Gastrocnemius medialis (tissue), 4 donors: ENCODE data around the gene KDM6B. TPM values are rescaled to one million over a fixed set of nuclear protein-coding genes. Genes with fewer than 3 reads are reported as not detected.
"Not testable (repeated sequence)": the region's sequence is repeated elsewhere in the genome, so short reads cannot be mapped to it uniquely, and the experiment has no call there.

Source experiments
- ATAC-seq, 2 donors: fragments of 150-250 bp; one replicate each; pipeline ENCODE4 v1.9.1; 2016
- DNase-seq, 2 donors: peaks; one replicate each; pipeline ENCODE4 v3.0.0-alpha.2; 2019
- H3K27ac ChIP-seq, 4 donors: fragments of 200-600 bp; sonication (generic); 1 replicate in 1 of 4; 2 replicates in 3 of 4; pipeline ENCODE4 v1.5.1; 2016 to 2018; ENCODE audit warnings: mild to moderate bottlenecking in 2 of 4, moderate library complexity in 1 of 4
- H3K27me3 ChIP-seq, 3 donors: fragments of 200-600 bp; sonication (generic) in 2 of 3; 1 replicate in 1 of 3; 2 replicates in 2 of 3; pipeline versions ENCODE4 v1.5.1 to v1.6.0; 2016 to 2019; ENCODE audit warnings: mild to moderate bottlenecking in 1 of 3, moderate library complexity in 1 of 3
- H3K36me3 ChIP-seq, 2 donors: fragments of 200-600 bp; sonication (generic) in 1 of 2; one replicate each; pipeline ENCODE4 v1.5.1; 2017 to 2018
- H3K4me1 ChIP-seq, 2 donors: fragments of 200-600 bp; sonication (generic) in 1 of 2; one replicate each; pipeline ENCODE4 v1.5.1; 2016 to 2017; ENCODE audit warnings: mild to moderate bottlenecking in 2 of 2
- H3K4me3 ChIP-seq, 4 donors: fragments of 200-600 bp; sonication (generic) in 3 of 4; 1 replicate in 1 of 4; 2 replicates in 3 of 4; pipeline ENCODE4 v1.5.1; 2016 to 2019; ENCODE audit warnings: mild to moderate bottlenecking in 2 of 4
- H3K9me3 ChIP-seq, 3 donors: fragments of 200-600 bp; sonication (generic) in 2 of 3; 1 replicate in 1 of 3; 2 replicates in 2 of 3; pipeline ENCODE4 v1.5.1; 2016 to 2019
- POLR2A ChIP-seq, 2 donors: fragments of 450-650 bp; IDR thresholded peaks; one replicate each; pipeline ENCODE4 v1.6.1; 2017; ENCODE audit warnings: antibody characterized with exemption in 2 of 2, mild to moderate bottlenecking in 2 of 2, moderate library complexity in 2 of 2
- in situ Hi-C, 4 donors: fragments of 200-750 bp; cut with MboI; loops; one replicate each; pipeline versions ENCODE4 v1.15.0 to v1.8.0; 2017; ENCODE audit warnings: low sequenced_read_pairs in 4 of 4
- intact Hi-C: fragments of 100-400 bp; cut with DNase I; formaldehyde crosslinking; loops from one replicate; pipeline ENCODE4 v1.15.1; 2023; ENCODE audit warnings: low total_unique reads
- total RNA-seq, 4 donors: library from RNA; depleted of rRNA; stranded (reverse); fragments of >200 nt; gene quantifications; one replicate each; pipeline versions ENCODE4 v1.1.0 to v1.2.3, GENCODE V29; 2016
- TF ChIP-seq, protein P1 (sequence below), 5 experiments: fragments of 450-650 bp in 3 of 5; fragments of 200-600 bp in 2 of 5; sonication (generic) in 2 of 5; IDR thresholded peaks in 4 of 5; conservative IDR thresholded peaks in 1 of 5; 1 replicate in 4 of 5; 2 replicates in 1 of 5; pipeline ENCODE4 v1.5.1; 2016 to 2019; ENCODE audit warnings: antibody characterized with exemption in 5 of 5, mild to moderate bottlenecking in 3 of 5, moderate library complexity in 3 of 5

KDM6B gene
- total RNA-seq, 4 donors from 2014 or later: 1.9 to 8.2 (median 4.4) TPM

DNA sequence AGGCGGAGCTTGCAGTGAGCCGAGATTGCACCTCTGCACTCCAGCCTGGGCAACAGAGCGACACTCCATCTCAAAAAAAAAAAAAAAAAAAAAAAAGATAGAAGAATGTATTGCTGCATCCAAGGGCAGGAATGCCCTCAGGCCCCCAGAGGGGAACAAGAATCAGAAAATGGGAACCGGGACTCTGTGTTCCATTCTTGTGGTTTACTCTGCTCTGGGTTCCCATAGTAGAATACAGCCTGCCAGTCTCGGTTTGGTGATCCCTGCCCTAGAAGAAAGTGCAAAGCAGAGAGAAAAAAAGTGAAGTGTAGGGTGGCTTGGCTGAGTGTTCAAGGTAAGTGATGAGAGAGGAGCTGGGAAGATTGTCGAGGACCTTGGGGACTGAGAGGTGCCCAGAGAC lies 27.4 kb upstream of the KDM6B start:
- no peaks in the 10 kb centered on the region for H3K9me3 ChIP-seq

DNA sequence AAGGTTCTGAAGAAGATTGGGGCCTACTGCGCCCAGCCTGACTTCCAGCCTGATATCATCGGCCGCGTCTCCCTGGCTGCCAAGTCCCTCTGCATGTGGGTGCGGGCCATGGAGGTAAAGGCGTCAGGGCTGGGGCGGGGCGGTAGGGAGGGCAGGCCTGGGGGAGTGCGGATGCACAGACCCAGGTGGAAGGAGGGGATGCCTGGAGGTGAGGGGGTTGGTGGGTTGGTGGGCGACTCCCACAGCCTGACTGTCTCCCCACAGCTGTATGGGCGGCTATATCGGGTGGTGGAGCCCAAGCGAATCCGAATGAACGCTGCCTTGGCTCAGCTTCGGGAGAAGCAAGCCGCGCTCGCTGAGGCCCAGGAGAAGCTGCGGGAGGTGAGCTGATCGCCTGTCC lies 26.8 kb upstream of the KDM6B start:
- in situ Hi-C loops (no loop called here), intact Hi-C loops (no loop called here)
- H3K36me3 ChIP-seq: no peaks in the 10 kb centered on the region
- H3K4me1 ChIP-seq: no peaks in the 10 kb centered on the region
- H3K27me3 ChIP-seq: no peaks in the 10 kb centered on the region
- TF ChIP-seq POLR2A (IDR thresholded peaks at IDR 0.05): no peak
- TF ChIP-seq, protein P1, sequence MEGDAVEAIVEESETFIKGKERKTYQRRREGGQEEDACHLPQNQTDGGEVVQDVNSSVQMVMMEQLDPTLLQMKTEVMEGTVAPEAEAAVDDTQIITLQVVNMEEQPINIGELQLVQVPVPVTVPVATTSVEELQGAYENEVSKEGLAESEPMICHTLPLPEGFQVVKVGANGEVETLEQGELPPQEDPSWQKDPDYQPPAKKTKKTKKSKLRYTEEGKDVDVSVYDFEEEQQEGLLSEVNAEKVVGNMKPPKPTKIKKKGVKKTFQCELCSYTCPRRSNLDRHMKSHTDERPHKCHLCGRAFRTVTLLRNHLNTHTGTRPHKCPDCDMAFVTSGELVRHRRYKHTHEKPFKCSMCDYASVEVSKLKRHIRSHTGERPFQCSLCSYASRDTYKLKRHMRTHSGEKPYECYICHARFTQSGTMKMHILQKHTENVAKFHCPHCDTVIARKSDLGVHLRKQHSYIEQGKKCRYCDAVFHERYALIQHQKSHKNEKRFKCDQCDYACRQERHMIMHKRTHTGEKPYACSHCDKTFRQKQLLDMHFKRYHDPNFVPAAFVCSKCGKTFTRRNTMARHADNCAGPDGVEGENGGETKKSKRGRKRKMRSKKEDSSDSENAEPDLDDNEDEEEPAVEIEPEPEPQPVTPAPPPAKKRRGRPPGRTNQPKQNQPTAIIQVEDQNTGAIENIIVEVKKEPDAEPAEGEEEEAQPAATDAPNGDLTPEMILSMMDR (IDR thresholded peaks at IDR 0.05 in 4 of 5, conservative IDR thresholded peaks at IDR 0.05 in 1 of 5): no peak
- no peak for DNase-seq
- H3K4me3 ChIP-seq: no peak overlapping the region
- no peak for ATAC-seq
- H3K27ac ChIP-seq: no peak overlapping the region
- no peaks in the 10 kb centered on the region for H3K9me3 ChIP-seq

More for the DNA sequence above, 27.4 kb upstream of the KDM6B start:
- no peak overlapping the region for H3K4me3 ChIP-seq
- intact Hi-C loops (no loop called here), in situ Hi-C loops (no loop called here)
- no peak overlapping the region for H3K27ac ChIP-seq
- H3K4me1 ChIP-seq: no peaks in the 10 kb centered on the region
- TF ChIP-seq POLR2A (IDR thresholded peaks at IDR 0.05): no peak
- TF ChIP-seq, protein P1 (IDR thresholded peaks at IDR 0.05 in 4 of 5, conservative IDR thresholded peaks at IDR 0.05 in 1 of 5): no peak
- no peaks in the 10 kb centered on the region for H3K27me3 ChIP-seq
- DNase-seq (no peak), ATAC-seq (no peak)
- H3K36me3 ChIP-seq: no peaks in the 10 kb centered on the region

DNA sequence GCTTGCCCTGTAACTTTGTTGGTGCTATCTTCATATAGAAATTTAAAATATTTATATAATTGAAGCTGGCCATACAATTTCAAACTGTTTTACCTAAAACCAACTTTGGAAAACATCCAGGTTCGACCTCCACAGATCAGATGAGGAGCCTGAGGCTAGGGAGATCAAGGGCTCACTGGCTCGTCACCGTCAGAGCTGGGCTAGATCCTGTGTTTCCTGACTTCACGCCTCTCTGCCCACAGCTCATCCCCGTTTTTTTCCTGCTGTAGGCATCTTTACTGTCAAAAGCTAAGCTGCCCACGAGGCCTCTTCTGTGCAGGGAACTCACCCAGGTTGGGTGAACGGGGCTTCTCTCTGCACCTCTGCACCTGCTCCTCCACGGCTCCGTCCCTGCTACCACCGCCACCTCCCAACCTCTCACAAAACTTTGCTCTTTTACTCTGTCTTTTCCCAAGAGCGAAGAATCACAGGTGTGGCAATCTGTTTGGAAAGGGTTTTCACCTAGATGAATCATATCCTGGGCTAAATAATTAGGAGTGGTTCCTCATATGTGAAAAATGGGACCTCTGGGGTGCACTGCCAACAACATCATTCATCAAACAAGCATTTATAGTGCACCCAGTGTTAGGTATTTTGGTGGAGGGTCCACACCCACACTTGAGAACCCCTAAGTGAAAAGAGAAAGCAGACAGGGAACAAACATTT lies 24.8 kb upstream of the KDM6B start:
- ATAC-seq (no peak), DNase-seq (no peak)
- H3K4me3 ChIP-seq: no peak overlapping the region
- in situ Hi-C loops: no loop called here
- H3K27ac ChIP-seq: no peak overlapping the region
- intact Hi-C loops: no loop called here
- no peaks in the 10 kb centered on the region for H3K27me3 ChIP-seq
- H3K4me1 ChIP-seq: no peaks in the 10 kb centered on the region
- TF ChIP-seq, protein P1 (IDR thresholded peaks at IDR 0.05 in 4 of 5, conservative IDR thresholded peaks at IDR 0.05 in 1 of 5): no peak
- TF ChIP-seq POLR2A (IDR thresholded peaks at IDR 0.05): no peak
- H3K9me3 ChIP-seq: no peaks in the 10 kb centered on the region
- H3K36me3 ChIP-seq: no peaks in the 10 kb centered on the region

DNA sequence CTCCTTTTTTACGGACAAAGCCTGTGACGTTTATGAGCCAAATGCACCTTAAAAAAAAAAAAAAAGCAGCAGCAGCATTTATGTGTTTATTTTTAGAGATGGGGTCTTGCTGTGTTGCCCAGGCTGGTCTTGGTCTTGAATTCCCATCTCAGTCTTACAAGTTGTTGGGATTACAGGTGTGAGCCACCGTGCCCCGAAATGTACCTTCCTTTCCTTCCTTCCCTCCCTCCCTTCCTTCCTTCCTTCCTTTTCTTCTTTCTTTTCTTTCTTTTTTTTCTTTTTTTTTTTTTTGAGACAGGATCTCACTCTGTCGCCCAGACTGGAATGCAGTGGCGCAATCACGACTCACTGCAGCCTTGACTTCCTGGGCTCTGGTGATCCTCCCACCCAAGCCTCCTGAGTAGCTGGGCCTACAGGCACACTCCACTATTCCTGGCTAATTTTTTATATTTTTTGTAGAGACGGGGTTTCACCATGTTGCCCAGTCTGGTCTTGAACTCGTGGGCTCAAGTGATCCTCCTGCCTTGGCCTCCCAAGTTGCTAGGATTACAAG lies 24.1 kb upstream of the KDM6B start:
- H3K4me1 ChIP-seq, H3K4me3 ChIP-seq, ATAC-seq, H3K36me3 ChIP-seq, H3K27me3 ChIP-seq, H3K9me3 ChIP-seq, H3K27ac ChIP-seq, DNase-seq, intact Hi-C loops: not testable (repeated sequence)
- in situ Hi-C loops: loop anchor here in 1 of 4 donors (10.0 kb wide), 1 partner anchor 55 kb away; no protein-coding TSS in a partner anchor

DNA sequence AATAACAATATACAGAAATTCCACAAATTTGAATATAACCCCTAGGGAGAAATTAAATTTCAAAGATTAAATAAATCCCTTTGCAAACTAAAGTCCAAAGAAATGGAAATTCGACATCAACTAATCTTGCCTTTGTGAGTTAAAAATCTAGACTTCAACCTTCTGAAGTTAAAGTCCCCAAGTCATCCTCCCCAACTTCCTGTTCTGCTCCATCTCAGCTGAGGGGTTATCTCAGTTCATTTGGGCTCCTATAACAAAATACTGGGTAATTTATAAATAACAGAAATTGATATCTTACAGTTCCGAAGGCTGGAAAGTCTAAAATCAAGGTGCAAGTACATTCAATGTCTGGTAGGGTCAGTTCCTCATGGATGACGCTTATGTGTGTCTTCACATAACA lies 22.8 kb upstream of the KDM6B start:
- in situ Hi-C loops (loop anchor here in 1 of 4 donors (10.0 kb wide), 1 partner anchor 56 kb away; no protein-coding TSS in a partner anchor), intact Hi-C loops (no loop called here)
- H3K4me3 ChIP-seq: no peak overlapping the region
- H3K27ac ChIP-seq: no peak overlapping the region
- no peaks in the 10 kb centered on the region for H3K27me3 ChIP-seq
- DNase-seq: no peak
- ATAC-seq: no peak
- H3K36me3 ChIP-seq: no peaks in the 10 kb centered on the region
- no peaks in the 10 kb centered on the region for H3K9me3 ChIP-seq
- H3K4me1 ChIP-seq: no peaks in the 10 kb centered on the region
- TF ChIP-seq, protein P1 (IDR thresholded peaks at IDR 0.05 in 4 of 5, conservative IDR thresholded peaks at IDR 0.05 in 1 of 5): no peak
- TF ChIP-seq POLR2A (IDR thresholded peaks at IDR 0.05): no peak
